ENCODE data around the gene GABRQ.

- TF ChIP-seq, protein P1, sequence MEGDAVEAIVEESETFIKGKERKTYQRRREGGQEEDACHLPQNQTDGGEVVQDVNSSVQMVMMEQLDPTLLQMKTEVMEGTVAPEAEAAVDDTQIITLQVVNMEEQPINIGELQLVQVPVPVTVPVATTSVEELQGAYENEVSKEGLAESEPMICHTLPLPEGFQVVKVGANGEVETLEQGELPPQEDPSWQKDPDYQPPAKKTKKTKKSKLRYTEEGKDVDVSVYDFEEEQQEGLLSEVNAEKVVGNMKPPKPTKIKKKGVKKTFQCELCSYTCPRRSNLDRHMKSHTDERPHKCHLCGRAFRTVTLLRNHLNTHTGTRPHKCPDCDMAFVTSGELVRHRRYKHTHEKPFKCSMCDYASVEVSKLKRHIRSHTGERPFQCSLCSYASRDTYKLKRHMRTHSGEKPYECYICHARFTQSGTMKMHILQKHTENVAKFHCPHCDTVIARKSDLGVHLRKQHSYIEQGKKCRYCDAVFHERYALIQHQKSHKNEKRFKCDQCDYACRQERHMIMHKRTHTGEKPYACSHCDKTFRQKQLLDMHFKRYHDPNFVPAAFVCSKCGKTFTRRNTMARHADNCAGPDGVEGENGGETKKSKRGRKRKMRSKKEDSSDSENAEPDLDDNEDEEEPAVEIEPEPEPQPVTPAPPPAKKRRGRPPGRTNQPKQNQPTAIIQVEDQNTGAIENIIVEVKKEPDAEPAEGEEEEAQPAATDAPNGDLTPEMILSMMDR (conservative IDR thresholded peaks at IDR 0.05; ENCODE audit: low read depth, low read length): no peak
- no peak for TF ChIP-seq EZH2 (IDR thresholded peaks at IDR 0.05; ENCODE audit: borderline replicate concordance, low read depth, low read length, poor library complexity, severe bottlenecking)
Observed at GRCh38 chrX:152640034-152640818, 2.5 kb downstream of the GABRQ start.
